Esophagus muscularis mucosa (tissue), 4 donors: ENCODE data around the gene NOX5. TPM values are rescaled to one million over a fixed set of nuclear protein-coding genes. Genes with fewer than 3 reads are reported as not detected.

Experiments used
- DNase-seq: peaks from one replicate; pipeline ENCODE4 v3.0.0-alpha.2; 2017; ENCODE audit errors: extremely low spot score
- H3K27ac ChIP-seq, 4 donors: fragments of 200-600 bp; sonication (generic); replicated peaks in 1 of 4; 1 replicate in 3 of 4; 2 replicates in 1 of 4; pipeline ENCODE4 v1.5.1; 2016 to 2019; ENCODE audit warnings: mild to moderate bottlenecking in 1 of 4
- H3K27me3 ChIP-seq, 4 donors: fragments of 200-600 bp; sonication (generic); one replicate each; pipeline versions ENCODE4 v1.5.1 to v1.6.0; 2016 to 2019
- H3K36me3 ChIP-seq, 4 donors: fragments of 200-600 bp; sonication (generic); one replicate each; pipeline ENCODE4 v1.5.1; 2016 to 2019
- H3K4me1 ChIP-seq, 4 donors: fragments of 200-600 bp; sonication (generic); one replicate each; pipeline ENCODE4 v1.5.1; 2016 to 2019
- H3K4me3 ChIP-seq, 4 donors: fragments of 200-600 bp; sonication (generic); 1 replicate in 2 of 4; 2 replicates in 2 of 4; pipeline ENCODE4 v1.5.1; 2016 to 2019; ENCODE audit warnings: mild to moderate bottlenecking in 4 of 4, moderate library complexity in 1 of 4
- H3K9me3 ChIP-seq, 4 donors: fragments of 200-600 bp; sonication (generic); 1 replicate in 3 of 4; 2 replicates in 1 of 4; pipeline ENCODE4 v1.5.1; 2016 to 2019
- EP300 ChIP-seq: sonication (generic); formaldehyde crosslinking; IDR thresholded peaks from one replicate; pipeline ENCODE4 v1.6.1; 2017; ENCODE audit warnings: antibody characterized with exemption
- POLR2A ChIP-seq: fragments of 450-650 bp; IDR thresholded peaks from one replicate; pipeline ENCODE4 v1.6.1; 2017; ENCODE audit warnings: antibody characterized with exemption, moderate library complexity, mild to moderate bottlenecking, low read depth
- POLR2AphosphoS5 ChIP-seq, 2 donors: sonication (generic); formaldehyde crosslinking; IDR thresholded peaks; one replicate each; pipeline ENCODE4 v1.6.1; 2017; ENCODE audit warnings: antibody characterized with exemption in 2 of 2
- WGBS: methylation state at CpG from one replicate; pipeline ENCODE4 v1.1.5; 2018; 5-methylcytosine and 5-hydroxymethylcytosine counted together
- intact Hi-C: fragments of 100-400 bp; cut with DNase I; formaldehyde crosslinking; loops from one replicate; pipeline ENCODE4 v1.15.1; 2023
- total RNA-seq, 4 donors: library from RNA; depleted of rRNA; stranded (reverse); fragments of >200 nt; gene quantifications; one replicate each; pipeline versions ENCODE4 v1.1.0 to v1.2.1, GENCODE V29; 2016
- TF ChIP-seq, protein P1 (sequence below), 3 experiments: fragments of 200-600 bp in 2 of 3; fragments of 450-650 bp in 1 of 3; sonication (generic) in 2 of 3; IDR thresholded peaks; one replicate each; pipeline ENCODE4 v1.5.1; 2017 to 2019; ENCODE audit warnings: antibody characterized with exemption in 3 of 3, mild to moderate bottlenecking in 2 of 3, moderate library complexity in 1 of 3

Gene NOX5
- total RNA-seq, 4 donors from 2014 or later, result under 0.01 to 0.66 (median 0.34) TPM

DNA sequence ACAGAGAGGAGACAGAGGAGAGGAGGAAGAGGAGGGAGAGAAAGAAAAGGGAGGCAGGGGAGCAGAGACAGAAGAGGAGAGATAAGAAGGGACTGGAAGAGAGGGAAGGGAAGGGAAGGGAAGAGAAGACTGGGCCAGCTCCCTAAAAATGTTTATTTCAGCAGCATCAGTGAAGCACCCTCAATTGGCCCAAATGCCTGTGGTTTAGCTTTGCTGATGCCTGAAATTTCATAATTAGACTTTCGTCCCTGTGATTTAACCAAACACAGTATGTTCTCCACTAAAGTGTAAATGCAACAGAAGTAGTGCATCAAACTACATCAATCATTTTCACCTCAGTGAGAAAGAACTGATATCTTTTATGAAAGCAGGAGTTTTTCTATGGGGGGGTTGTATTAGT lies 55.9 kb downstream of the NOX5 start:
- Histone ChIP-seq H3K4me3 (no peak overlapping the region), H3K27ac (no peak overlapping the region), H3K9me3 (no peaks in the 10 kb centered on the region), H3K4me1 (peaks cover 6 to 16% (median 16%) of the 10 kb centered on the region in 4 donors), H3K36me3 (no peaks in the 10 kb centered on the region), H3K27me3 (peaks cover 0 to 38% (median 0%) of the 10 kb centered on the region in 4 donors)
- intact Hi-C loops, result no loop called here
- DNase-seq, result no peak
- 87% methylated on average over 1 of the region's 1 CpG for WGBS
- TF ChIP-seq POLR2A (no peak), EP300 (no peak), POLR2AphosphoS5 (IDR thresholded peaks at IDR 0.05) (no peak)
- TF ChIP-seq, protein P1, sequence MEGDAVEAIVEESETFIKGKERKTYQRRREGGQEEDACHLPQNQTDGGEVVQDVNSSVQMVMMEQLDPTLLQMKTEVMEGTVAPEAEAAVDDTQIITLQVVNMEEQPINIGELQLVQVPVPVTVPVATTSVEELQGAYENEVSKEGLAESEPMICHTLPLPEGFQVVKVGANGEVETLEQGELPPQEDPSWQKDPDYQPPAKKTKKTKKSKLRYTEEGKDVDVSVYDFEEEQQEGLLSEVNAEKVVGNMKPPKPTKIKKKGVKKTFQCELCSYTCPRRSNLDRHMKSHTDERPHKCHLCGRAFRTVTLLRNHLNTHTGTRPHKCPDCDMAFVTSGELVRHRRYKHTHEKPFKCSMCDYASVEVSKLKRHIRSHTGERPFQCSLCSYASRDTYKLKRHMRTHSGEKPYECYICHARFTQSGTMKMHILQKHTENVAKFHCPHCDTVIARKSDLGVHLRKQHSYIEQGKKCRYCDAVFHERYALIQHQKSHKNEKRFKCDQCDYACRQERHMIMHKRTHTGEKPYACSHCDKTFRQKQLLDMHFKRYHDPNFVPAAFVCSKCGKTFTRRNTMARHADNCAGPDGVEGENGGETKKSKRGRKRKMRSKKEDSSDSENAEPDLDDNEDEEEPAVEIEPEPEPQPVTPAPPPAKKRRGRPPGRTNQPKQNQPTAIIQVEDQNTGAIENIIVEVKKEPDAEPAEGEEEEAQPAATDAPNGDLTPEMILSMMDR (IDR thresholded peaks at IDR 0.05), result no peak

DNA sequence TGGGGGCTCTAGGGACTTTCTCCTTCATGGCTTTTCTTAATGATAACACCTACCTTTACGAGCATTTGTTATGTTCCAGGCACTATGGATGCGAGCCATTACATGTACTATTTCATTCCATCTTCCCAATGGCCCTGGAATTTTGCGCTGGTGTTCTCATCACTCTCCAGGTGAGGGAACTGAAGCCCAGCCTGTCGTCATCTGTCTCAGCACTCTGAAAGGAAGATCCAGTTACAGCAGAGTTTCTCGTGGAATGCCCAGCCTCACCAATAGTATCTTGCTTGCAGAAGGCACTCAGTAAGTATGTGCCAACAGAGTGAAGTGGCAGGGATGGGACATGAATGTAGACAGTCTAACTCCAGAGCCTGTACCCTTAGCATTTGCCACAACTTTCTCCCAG lies 56.8 kb downstream of the NOX5 start:
- peaks cover 6 to 16% (median 16%) of the 10 kb centered on the region in 4 donors for H3K4me1 ChIP-seq
- DNase-seq, result no peak
- no peaks in the 10 kb centered on the region for H3K36me3 ChIP-seq
- H3K9me3 ChIP-seq, result no peaks in the 10 kb centered on the region
- peaks cover 0 to 46% (median 0%) of the 10 kb centered on the region in 4 donors for H3K27me3 ChIP-seq
- no peak overlapping the region for H3K27ac ChIP-seq
- intact Hi-C loops, result no loop called here
- H3K4me3 ChIP-seq, result no peak overlapping the region
- TF ChIP-seq, protein P1 (IDR thresholded peaks at IDR 0.05), result no peak
- TF ChIP-seq POLR2A (no peak), POLR2AphosphoS5 (IDR thresholded peaks at IDR 0.05) (no peak), EP300 (no peak)
- WGBS, result 98% methylated on average over 5 of the region's 5 CpGs

DNA sequence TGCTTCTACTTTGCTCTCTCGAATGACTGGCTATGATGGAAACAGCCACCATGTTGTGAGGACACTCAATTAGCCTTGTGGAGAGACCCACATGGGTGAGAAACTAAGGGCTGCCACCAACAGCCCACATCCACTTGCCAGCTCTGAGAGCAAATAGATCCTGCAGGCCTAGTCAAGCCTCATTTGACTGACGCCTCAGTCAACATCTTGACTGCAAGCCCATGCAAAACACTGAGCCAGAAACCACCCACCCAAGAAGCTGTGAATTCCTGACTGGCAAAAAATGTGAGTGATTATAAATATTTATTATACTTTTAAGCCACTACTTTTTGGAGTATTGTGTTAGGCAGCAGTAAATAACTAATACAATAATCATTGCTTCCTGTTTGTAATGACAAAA lies 58.4 kb downstream of the NOX5 start:
- DNase-seq, result no peak

DNA sequence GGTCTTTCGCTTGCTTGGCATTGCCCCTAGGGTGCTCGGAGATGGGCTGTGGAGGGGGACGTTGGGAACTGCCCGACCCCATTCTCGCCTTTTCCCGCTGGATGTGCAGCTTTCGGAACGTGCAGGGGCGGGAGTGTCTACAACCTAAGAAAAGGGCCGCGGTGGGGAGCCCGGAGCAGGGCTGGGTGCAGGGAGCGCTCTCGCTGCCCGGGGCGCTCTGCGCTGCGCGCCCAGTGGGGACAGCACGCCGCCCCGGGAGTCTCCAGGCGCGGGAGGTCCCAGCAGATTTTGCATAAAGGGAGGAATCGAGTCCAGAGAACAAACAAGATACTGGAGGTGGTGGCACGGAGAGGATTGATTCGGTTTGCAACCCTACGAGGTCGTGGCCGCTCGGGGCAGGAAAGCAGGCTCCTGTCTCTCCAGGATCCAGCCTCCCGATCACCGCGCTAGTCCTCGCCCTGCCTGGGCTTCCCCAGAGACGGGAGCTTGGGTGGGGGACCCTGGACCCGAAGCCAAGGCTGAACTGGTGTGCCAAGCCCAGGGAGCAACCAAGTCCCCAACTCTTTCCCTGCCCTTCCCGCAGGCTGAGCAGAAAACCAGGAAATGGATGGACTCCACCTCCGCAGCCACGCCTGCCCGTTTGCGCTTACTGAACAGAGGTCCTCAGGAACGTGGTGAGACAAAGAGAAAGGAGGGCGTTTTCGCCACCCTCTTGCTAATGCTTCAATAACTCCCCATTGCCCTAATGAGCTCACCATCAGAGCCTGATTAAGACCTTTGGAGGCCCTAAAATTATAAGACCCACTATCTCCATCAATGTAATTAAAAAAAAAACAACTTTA lies 59.7 kb downstream of the NOX5 start:
- Histone ChIP-seq H3K27ac (peak overlapping the region in 2 of 4 donors; percentile 30 to 31), H3K9me3 (no peaks in the 10 kb centered on the region), H3K4me3 (peak overlapping the region; percentile 45 to 63 (median 50)), H3K27me3 (peaks cover 0 to 48% (median 0%) of the 10 kb centered on the region in 4 donors), H3K36me3 (no peaks in the 10 kb centered on the region), H3K4me1 (peaks cover 6 to 16% (median 16%) of the 10 kb centered on the region in 4 donors)
- intact Hi-C loops, result no loop called here
- WGBS, result 5% methylated on average over 18 of the region's 45 CpGs
- no peak for DNase-seq
- TF ChIP-seq POLR2AphosphoS5 (IDR thresholded peaks at IDR 0.05), result peak in 1 of 2 donors; percentile 33
- TF ChIP-seq POLR2A, result no peak

More for the DNA sequence above, 58.4 kb downstream of the NOX5 start:
- intact Hi-C loops, result no loop called here
- Histone ChIP-seq H3K9me3 (no peaks in the 10 kb centered on the region), H3K4me3 (no peak overlapping the region), H3K36me3 (no peaks in the 10 kb centered on the region), H3K27ac (no peak overlapping the region), H3K4me1 (peaks cover 6 to 16% (median 16%) of the 10 kb centered on the region in 4 donors), H3K27me3 (peaks cover 0 to 48% (median 0%) of the 10 kb centered on the region in 4 donors)
- no peak for TF ChIP-seq POLR2A
- no peak for TF ChIP-seq POLR2AphosphoS5 (IDR thresholded peaks at IDR 0.05)
- 100% methylated on average over 2 of the region's 2 CpGs for WGBS

DNA sequence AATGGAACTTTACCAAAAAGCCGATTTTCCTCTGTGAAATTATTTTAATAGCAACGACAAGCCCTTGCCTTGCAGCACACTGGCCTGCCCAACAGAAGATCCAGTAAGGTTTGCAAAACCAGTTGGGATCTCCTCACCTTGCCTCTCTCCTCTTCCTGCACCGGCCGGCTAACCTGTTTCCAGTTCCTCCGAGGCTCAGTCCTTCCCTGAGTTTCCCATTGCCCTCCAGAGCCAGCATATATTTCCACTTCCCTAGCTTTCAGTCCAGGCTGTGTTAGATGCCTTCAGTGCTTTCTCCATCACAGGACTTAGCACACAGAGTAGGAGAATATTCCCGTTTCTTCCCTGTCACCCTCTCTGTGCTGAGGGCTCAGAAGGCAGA lies 60.3 kb downstream of the NOX5 start:
- no peak for DNase-seq
- TF ChIP-seq EP300 (no peak), POLR2AphosphoS5 (IDR thresholded peaks at IDR 0.05) (no peak), POLR2A (no peak)
- TF ChIP-seq, protein P1 (IDR thresholded peaks at IDR 0.05), result no peak
- no peak overlapping the region for H3K27ac ChIP-seq
- H3K36me3 ChIP-seq, result no peaks in the 10 kb centered on the region
- no peaks in the 10 kb centered on the region for H3K9me3 ChIP-seq
- intact Hi-C loops, result no loop called here
- 56% methylated on average over 6 of the region's 6 CpGs for WGBS
- peaks cover 6 to 16% (median 16%) of the 10 kb centered on the region in 4 donors for H3K4me1 ChIP-seq
- peaks cover 0 to 48% (median 0%) of the 10 kb centered on the region in 4 donors for H3K27me3 ChIP-seq
- peak overlapping the region in 3 of 4 donors; percentile 45 to 63 (median 48) for H3K4me3 ChIP-seq
